ENCODE measurements around the gene MAN1C1. TPM values are rescaled to one million over a fixed set of nuclear protein-coding genes. Genes with fewer than 3 reads are reported as not detected.

MAN1C1 gene
- total RNA-seq, 2 donors from 2014 or later = 2.2 to 4.3 TPM

DNA sequence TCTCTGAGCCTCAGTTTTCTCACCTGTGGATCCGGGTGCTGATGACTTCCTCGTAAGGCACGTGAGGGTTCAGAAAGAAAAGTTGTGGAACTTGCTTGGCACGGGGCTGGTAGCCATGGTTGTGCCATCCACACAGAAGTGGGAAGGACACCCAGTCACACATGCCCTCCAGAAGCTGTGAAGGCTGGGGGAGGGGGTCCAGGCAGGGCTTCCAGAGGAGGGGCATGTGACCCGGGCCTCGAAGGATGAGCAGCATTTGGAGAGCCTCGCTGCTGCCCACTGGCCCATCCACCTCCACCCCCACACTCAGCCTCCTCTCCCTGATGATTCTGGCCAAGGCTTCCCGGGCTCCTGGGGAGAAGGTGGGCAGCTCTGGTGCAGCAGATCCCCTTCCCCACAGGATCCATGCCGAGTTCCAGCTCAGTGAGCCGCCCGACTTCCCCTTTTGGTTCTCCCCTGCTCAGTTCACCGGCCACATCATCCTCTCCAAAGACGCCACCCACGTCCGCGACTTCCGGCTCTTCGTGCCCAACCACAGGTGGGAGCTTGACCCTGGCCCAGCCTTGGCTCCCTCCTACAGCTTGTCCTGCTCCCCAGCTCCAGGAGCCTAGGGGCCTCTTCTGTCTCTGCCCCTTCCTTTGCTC, 192.8 kb downstream of the MAN1C1 start:
- no peaks in the 10 kb centered on the region for H3K9me3 Mint-ChIP-seq
- H3K27me3 ChIP-seq (ENCODE audit: control insufficient read depth, insufficient read depth, low read length, poor library complexity, severe bottlenecking) = no peaks in the 10 kb centered on the region
- H3K27me3 Mint-ChIP-seq (ENCODE audit: insufficient read depth) = no peaks in the 10 kb centered on the region
- H3K4me1 Mint-ChIP-seq = no peaks in the 10 kb centered on the region
- DNase-seq = no peak
- H3K27ac Mint-ChIP-seq = no peak overlapping the region
- no peak overlapping the region for H3K4me3 ChIP-seq (ENCODE audit: low read length)
- H3K9ac ChIP-seq (ENCODE audit: extremely low read depth, low read length, poor library complexity, severe bottlenecking) = no peak overlapping the region
- H3K4me1 ChIP-seq (ENCODE audit: control insufficient read depth, insufficient read depth, low read length) = no peaks in the 10 kb centered on the region
- no peaks in the 10 kb centered on the region for H3K9me3 ChIP-seq (ENCODE audit: control insufficient read depth, low read length)
- no peak overlapping the region for H3K27ac ChIP-seq (ENCODE audit: low read depth, low read length)
- peaks cover 33% of the 10 kb centered on the region for H3K36me3 Mint-ChIP-seq (ENCODE audit: low read depth)
- H3K36me3 ChIP-seq (ENCODE audit: control insufficient read depth, insufficient read depth, low read length) = peaks cover 24% of the 10 kb centered on the region
- TF ChIP-seq CTCF (conservative IDR thresholded peaks at IDR 0.05) = no peak
- no peak overlapping the region for H3K4me3 Mint-ChIP-seq
- WGBS, 2 experiments (ENCODE audit: insufficient coverage in 1 of 2, insufficient read length in 1 of 2) = 92 to 99% methylated on average over 15 to 18 of the region's 18 CpGs

- DNase-seq = no peak
- Histone ChIP-seq H3K9me3 (ENCODE audit: control insufficient read depth, low read length) (no peaks in the 10 kb centered on the region), H3K9ac (ENCODE audit: extremely low read depth, low read length, poor library complexity, severe bottlenecking) (no peak overlapping the region), H3K36me3 (ENCODE audit: control insufficient read depth, insufficient read depth, low read length) (peaks cover 24% of the 10 kb centered on the region), H3K4me1 (ENCODE audit: control insufficient read depth, insufficient read depth, low read length) (no peaks in the 10 kb centered on the region), H3K27me3 (ENCODE audit: control insufficient read depth, insufficient read depth, low read length, poor library complexity, severe bottlenecking) (no peaks in the 10 kb centered on the region), H3K4me3 (ENCODE audit: low read length) (no peak overlapping the region), H3K27ac (ENCODE audit: low read depth, low read length) (no peak overlapping the region)
- no peaks in the 10 kb centered on the region for H3K4me1 Mint-ChIP-seq
- no peak overlapping the region for H3K27ac Mint-ChIP-seq
- H3K27me3 Mint-ChIP-seq (ENCODE audit: insufficient read depth) = no peaks in the 10 kb centered on the region
- WGBS, 2 experiments (ENCODE audit: insufficient coverage in 1 of 2, insufficient read length in 1 of 2) = 92 to 94% methylated on average over 5 to 7 of the region's 7 CpGs
- no peak for TF ChIP-seq CTCF (conservative IDR thresholded peaks at IDR 0.05)
- H3K4me3 Mint-ChIP-seq = no peak overlapping the region
- H3K36me3 Mint-ChIP-seq (ENCODE audit: low read depth) = peaks cover 36% of the 10 kb centered on the region
- H3K9me3 Mint-ChIP-seq = no peaks in the 10 kb centered on the region
These were observed 193.3 kb downstream of the MAN1C1 start for GRCh38 chr1:25809929-25810328.

DNA sequence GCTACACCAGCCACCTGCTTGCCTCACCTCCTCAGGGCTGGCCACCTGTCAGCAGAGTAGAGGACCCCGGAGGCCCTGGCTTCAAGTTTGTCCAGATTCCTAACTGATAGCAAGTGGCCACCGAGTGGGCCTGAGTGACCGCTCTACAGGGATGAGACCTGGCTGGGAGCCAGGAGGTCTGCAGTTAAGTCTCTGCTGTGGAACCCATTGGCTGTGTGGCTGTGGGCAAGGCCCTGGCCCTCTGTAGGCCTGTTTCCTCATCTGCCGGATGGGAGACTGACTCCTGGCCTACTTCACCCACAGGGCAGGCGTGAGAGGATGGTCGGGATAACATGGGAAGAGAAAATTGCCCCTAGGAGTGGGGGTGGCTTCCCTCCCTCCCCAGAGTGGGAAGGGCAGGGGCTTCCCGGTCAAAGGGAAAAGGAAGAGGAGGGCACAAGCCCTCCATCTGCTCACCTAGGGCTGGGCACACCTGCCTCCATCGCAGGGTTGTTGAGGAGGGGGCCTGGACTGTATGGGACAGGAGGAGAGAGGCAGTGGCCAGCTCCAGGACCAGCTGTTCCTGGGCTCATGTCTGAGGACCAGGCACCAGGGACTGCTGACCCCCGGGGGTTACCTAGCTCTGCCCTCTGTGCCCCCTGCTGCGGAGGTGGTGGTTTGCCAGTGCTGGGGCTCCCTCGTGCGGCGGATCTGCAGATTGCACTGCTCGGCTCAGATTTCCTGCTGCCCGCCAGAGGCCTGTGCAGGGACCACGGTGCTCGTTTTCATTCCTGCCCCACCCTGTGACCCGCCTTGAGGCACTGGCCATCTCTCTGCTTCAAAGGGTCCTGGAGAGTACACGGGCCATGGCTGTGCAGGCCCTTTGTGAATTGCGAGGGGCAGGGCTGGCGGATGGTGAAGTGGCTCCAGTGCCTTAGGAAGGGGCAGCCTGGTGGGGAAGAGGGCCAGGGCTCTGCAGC, 194.0 kb downstream of the MAN1C1 start:
- Mint-ChIP-seq H3K4me1 (no peaks in the 10 kb centered on the region), H3K9me3 (no peaks in the 10 kb centered on the region), H3K36me3 (ENCODE audit: low read depth) (peaks cover 38% of the 10 kb centered on the region), H3K27ac (no peak overlapping the region), H3K27me3 (ENCODE audit: insufficient read depth) (no peaks in the 10 kb centered on the region), H3K4me3 (no peak overlapping the region)
- DNase-seq = peak; percentile 97
- no peak overlapping the region for H3K27ac ChIP-seq (ENCODE audit: low read depth, low read length)
- WGBS, 2 experiments (ENCODE audit: insufficient coverage in 1 of 2, insufficient read length in 1 of 2) = 32 to 48% methylated on average over 14 to 21 of the region's 21 CpGs
- H3K36me3 ChIP-seq (ENCODE audit: control insufficient read depth, insufficient read depth, low read length) = peaks cover 20% of the 10 kb centered on the region
- TF ChIP-seq CTCF (conservative IDR thresholded peaks at IDR 0.05) = peak; percentile 96
- no peaks in the 10 kb centered on the region for H3K4me1 ChIP-seq (ENCODE audit: control insufficient read depth, insufficient read depth, low read length)
- H3K4me3 ChIP-seq (ENCODE audit: low read length) = no peak overlapping the region
- H3K9ac ChIP-seq (ENCODE audit: extremely low read depth, low read length, poor library complexity, severe bottlenecking) = no peak overlapping the region
- H3K9me3 ChIP-seq (ENCODE audit: control insufficient read depth, low read length) = no peaks in the 10 kb centered on the region
- no peaks in the 10 kb centered on the region for H3K27me3 ChIP-seq (ENCODE audit: control insufficient read depth, insufficient read depth, low read length, poor library complexity, severe bottlenecking)
